H9 (cell line): ENCODE measurements around the gene LYST. TPM values are rescaled to one million over a fixed set of nuclear protein-coding genes. Genes with fewer than 3 reads are reported as not detected.

Experiments used
- DNase-seq: peaks from one replicate; pipeline ENCODE4 v3.0.0-alpha.2; 2017
- H2AFZ ChIP-seq: one replicate; pipeline ENCODE4 v1.6.1; 2013; ENCODE audit warnings: mild to moderate bottlenecking, low read length, control low read depth, moderate library complexity
- H2AK5ac ChIP-seq: 2 replicates; pipeline ENCODE4 v1.6.1; 2013; ENCODE audit warnings: low read length, control low read depth, mixed read lengths; ENCODE audit not compliant: insufficient read length
- H2BK120ac ChIP-seq: one replicate; pipeline ENCODE4 v1.6.1; 2013; ENCODE audit warnings: low read depth, mild to moderate bottlenecking, low read length, control low read depth, inconsistent platforms; ENCODE audit not compliant: poor library complexity, severe bottlenecking
- H2BK12ac ChIP-seq: 2 replicates; pipeline ENCODE4 v1.6.1; 2013; ENCODE audit warnings: low read length, control low read depth, mixed read lengths, low read depth; ENCODE audit not compliant: insufficient read length
- H2BK15ac ChIP-seq: 2 replicates; pipeline ENCODE4 v1.6.1; 2013; ENCODE audit warnings: low read depth, low read length, control low read depth
- H2BK20ac ChIP-seq: one replicate; pipeline ENCODE4 v1.6.1; 2013; ENCODE audit warnings: low read depth, mild to moderate bottlenecking, low read length, control low read depth, inconsistent platforms; ENCODE audit not compliant: poor library complexity, severe bottlenecking
- H2BK5ac ChIP-seq: 2 replicates; pipeline ENCODE4 v1.6.1; 2013; ENCODE audit warnings: low read length, control low read depth, mixed read lengths; ENCODE audit not compliant: insufficient read length
- H3K14ac ChIP-seq: 2 replicates; pipeline ENCODE4 v1.6.1; 2013; ENCODE audit warnings: low read length, control low read depth; ENCODE audit not compliant: insufficient read depth
- H3K18ac ChIP-seq: 2 replicates; pipeline ENCODE4 v1.6.1; 2013; ENCODE audit warnings: low read depth, mild to moderate bottlenecking, mixed read lengths, low read length, control low read depth; ENCODE audit not compliant: insufficient read length
- H3K23ac ChIP-seq: 2 replicates; pipeline ENCODE4 v1.6.1; 2013; ENCODE audit warnings: low read length, control low read depth, mixed read lengths, low read depth; ENCODE audit not compliant: insufficient read length
- H3K23me2 ChIP-seq: 2 replicates; pipeline ENCODE4 v1.6.1; 2013; ENCODE audit warnings: low read depth, mild to moderate bottlenecking, mixed read lengths, low read length, control low read depth; ENCODE audit not compliant: insufficient read length, poor library complexity, severe bottlenecking
- H3K27ac ChIP-seq: 2 replicates; pipeline ENCODE4 v1.5.1; 2013; ENCODE audit warnings: low read length, control low read depth, mixed read lengths, low read depth; ENCODE audit not compliant: insufficient read length
- H3K27me3 ChIP-seq: 2 replicates; pipeline ENCODE4 v1.6.1; 2013; ENCODE audit warnings: low read length, control low read depth, inconsistent platforms; ENCODE audit not compliant: insufficient read depth
- H3K4ac ChIP-seq: 2 replicates; pipeline ENCODE4 v1.6.1; 2013; ENCODE audit warnings: low read depth, mild to moderate bottlenecking, control low read depth, inconsistent platforms, low read length, moderate library complexity
- H3K4me1 ChIP-seq: 2 replicates; pipeline ENCODE4 v1.6.1; 2013; ENCODE audit warnings: low read length, control low read depth, inconsistent platforms; ENCODE audit not compliant: insufficient read depth
- H3K4me2 ChIP-seq: 2 replicates; pipeline ENCODE4 v1.6.1; 2013; ENCODE audit warnings: low read length, control low read depth, mixed read lengths; ENCODE audit not compliant: insufficient read length, insufficient read depth
- H3K56ac ChIP-seq: 2 replicates; pipeline ENCODE4 v1.6.1; 2013; ENCODE audit warnings: low read depth, mild to moderate bottlenecking, mixed read lengths, low read length, control low read depth; ENCODE audit not compliant: insufficient read length
- H3K79me1 ChIP-seq: 2 replicates; pipeline ENCODE4 v1.6.1; 2013; ENCODE audit warnings: low read depth, mild to moderate bottlenecking, moderate library complexity, low read length, control low read depth, inconsistent platforms; ENCODE audit not compliant: insufficient read depth, poor library complexity, severe bottlenecking
- H3K79me2 ChIP-seq: 2 replicates; pipeline ENCODE4 v1.6.1; 2013; ENCODE audit warnings: low read length, control low read depth, inconsistent platforms; ENCODE audit not compliant: insufficient read depth
- H3K9ac ChIP-seq: 2 replicates; pipeline ENCODE4 v1.6.1; 2013; ENCODE audit warnings: low read length, control low read depth, mixed read lengths; ENCODE audit not compliant: insufficient read length; ENCODE audit errors: extremely low read depth
- H3K9me3 ChIP-seq: one replicate; pipeline ENCODE4 v1.6.1; 2013; ENCODE audit warnings: low read depth, low read length, inconsistent platforms; ENCODE audit not compliant: control insufficient read depth
- H3T11ph ChIP-seq: one replicate; pipeline ENCODE4 v1.6.1; 2013; ENCODE audit warnings: mild to moderate bottlenecking, low read length, control low read depth, inconsistent platforms
- H4K20me1 ChIP-seq: one replicate; pipeline ENCODE4 v1.6.1; 2013; ENCODE audit not compliant: control insufficient read depth, insufficient read length, insufficient read depth
- H4K5ac ChIP-seq: 2 replicates; pipeline ENCODE4 v1.6.1; 2013; ENCODE audit warnings: low read depth, mild to moderate bottlenecking, mixed read lengths, low read length, control low read depth; ENCODE audit not compliant: insufficient read length
- H4K8ac ChIP-seq: replicated peaks from 2 replicates; pipeline ENCODE4 v1.6.1; 2013; ENCODE audit warnings: low read length, control low read depth, mixed read lengths, low read depth; ENCODE audit not compliant: insufficient read length
- H4K91ac ChIP-seq: 2 replicates; pipeline ENCODE4 v1.6.1; 2013; ENCODE audit warnings: low read depth, mild to moderate bottlenecking, moderate library complexity, mixed read lengths, low read length, control low read depth; ENCODE audit not compliant: insufficient read length
- H3K27ac Mint-ChIP-seq, 3 experiments: 2 replicates in 2 of 3; 3 replicates in 1 of 3; pipeline ENCODE4 v1.8.0; 2020 to 2021; ENCODE audit warnings: mixed read lengths in 3 of 3, mild to moderate bottlenecking in 1 of 3, moderate library complexity in 1 of 3
- H3K27me3 Mint-ChIP-seq: 2 replicates; pipeline ENCODE4 v1.8.0; 2021; ENCODE audit warnings: low read depth, mild to moderate bottlenecking, moderate library complexity, mixed read lengths
- H3K36me3 Mint-ChIP-seq, 3 experiments: 2 replicates in 2 of 3; 3 replicates in 1 of 3; pipeline ENCODE4 v1.8.0; 2020 to 2021; ENCODE audit warnings: low read depth in 3 of 3, mixed read lengths in 3 of 3; ENCODE audit not compliant: insufficient read depth in 1 of 3
- H3K4me1 Mint-ChIP-seq, 2 experiments: 2 replicates each; pipeline ENCODE4 v1.8.0; 2020; ENCODE audit warnings: mixed read lengths in 2 of 2
- H3K4me3 Mint-ChIP-seq, 2 experiments: 2 replicates in 1 of 2; 3 replicates in 1 of 2; pipeline ENCODE4 v1.8.0; 2020 to 2021; ENCODE audit warnings: mild to moderate bottlenecking in 2 of 2, mixed read lengths in 2 of 2, moderate library complexity in 1 of 2
- H3K9me3 Mint-ChIP-seq, 2 experiments: 2 replicates in 1 of 2; 3 replicates in 1 of 2; pipeline ENCODE4 v1.8.0; 2020; ENCODE audit warnings: mild to moderate bottlenecking in 2 of 2, mixed read lengths in 2 of 2, moderate library complexity in 1 of 2
- CTCF ChIP-seq: fragments of 200-600 bp; sonication (generic); conservative IDR thresholded peaks from 3 replicates; pipeline ENCODE4 v1.8.0; 2021; ENCODE audit warnings: antibody characterized with exemption, mild to moderate bottlenecking
- WGBS: extraction: QIAGEN DNeasy Blood & Tissue Kit; methylation state at CpG from one replicate; pipeline ENCODE4 v1.1.7; 2013; ENCODE audit warnings: missing lambda C conversion rate, low lambda C conversion rate, mixed read lengths; ENCODE audit not compliant: insufficient read length; ENCODE audit errors: extremely low coverage; 5-methylcytosine and 5-hydroxymethylcytosine counted together
- total RNA-seq: library from RNA; stranded (reverse); gene quantifications from 2 replicates; pipeline ENCODE4 v1.2.1, GENCODE V29; 2021

The LYST gene
- total RNA-seq, 1 experiment from 2014 or later, result 0.13 TPM

- Histone ChIP-seq H3K23me2 (no peaks in the 10 kb centered on the region), H3K9ac (no peak overlapping the region), H3K56ac (no peak overlapping the region), H3K18ac (no peak overlapping the region), H3K23ac (no peak overlapping the region), H2AK5ac (no peak overlapping the region), H3T11ph (no peak overlapping the region), H4K20me1 (no peaks in the 10 kb centered on the region), H2BK15ac (no peak overlapping the region), H3K27ac (no peak overlapping the region), H4K91ac (no peak overlapping the region), H3K4me2 (no peak overlapping the region), H3K79me1 (no peaks in the 10 kb centered on the region), H2BK12ac (no peak overlapping the region), H2BK20ac (no peak overlapping the region), H3K14ac (no peak overlapping the region), H2AFZ (no peak overlapping the region), H2BK5ac (no peak overlapping the region), H2BK120ac (no peak overlapping the region), H3K4ac (no peak overlapping the region), H3K9me3 (no peaks in the 10 kb centered on the region), H3K79me2 (no peaks in the 10 kb centered on the region), H4K5ac (no peak overlapping the region), H4K8ac (no peak overlapping the region), H3K27me3 (no peaks in the 10 kb centered on the region), H3K4me1 (peaks cover 3% of the 10 kb centered on the region; the same call in 1 of the 2 replicates)
- Mint-ChIP-seq H3K9me3 (no peaks in the 10 kb centered on the region), H3K27ac (no peak overlapping the region), H3K4me1 (peaks cover 6 to 9% of the 10 kb centered on the region in 2 experiments; a peak in 3 of 4 replicates), H3K4me3 (no peak overlapping the region), H3K27me3 (no peaks in the 10 kb centered on the region; the same call in 1 of the 2 replicates), H3K36me3 (no peaks in the 10 kb centered on the region)
- no peak for TF ChIP-seq CTCF
- WGBS, result no CpG with 5 or more reads among the region's 5 CpGs
- DNase-seq, result no peak
Measured at GRCh38 chr1:235818632-235819136, 48.0 kb downstream of the LYST start.
